Measurements from ENCODE around the gene SIPA1L3.

GRCh38 chr19:38231918-38232317, 324.9 kb downstream of the SIPA1L3 start:
- TF ChIP-seq CTCF (IDR thresholded peaks at IDR 0.05; ENCODE audit: low read depth, low read length) (no peak), POLR2A (IDR thresholded peaks at IDR 0.05; ENCODE audit: extremely low read depth, insufficient read length) (no peak)

Measured in NB4 (cell line).